AG09309 (cell line): ENCODE data around the gene BICD1.
A peak's percentile ranks its signal among the peaks of the same experiment; 100 is the strongest.

ENCODE experiments used
- DNase-seq: peaks from one replicate; pipeline ENCODE4 v3.0.0-alpha.2; 2010; ENCODE audit warnings: low read depth
- H3K4me3 ChIP-seq: 2 replicates; pipeline ENCODE4 v1.5.1; 2011; ENCODE audit warnings: mild to moderate bottlenecking, low read depth, low read length, moderate library complexity; ENCODE audit not compliant: control insufficient read depth
- TF ChIP-seq, protein P1 (sequence below): IDR thresholded peaks from 2 replicates; pipeline ENCODE4 v1.5.1; 2011; ENCODE audit warnings: mild to moderate bottlenecking, low read depth, low read length, inconsistent platforms; ENCODE audit not compliant: insufficient read depth, control insufficient read depth; ENCODE audit errors: missing control alignments

Gene BICD1

DNA sequence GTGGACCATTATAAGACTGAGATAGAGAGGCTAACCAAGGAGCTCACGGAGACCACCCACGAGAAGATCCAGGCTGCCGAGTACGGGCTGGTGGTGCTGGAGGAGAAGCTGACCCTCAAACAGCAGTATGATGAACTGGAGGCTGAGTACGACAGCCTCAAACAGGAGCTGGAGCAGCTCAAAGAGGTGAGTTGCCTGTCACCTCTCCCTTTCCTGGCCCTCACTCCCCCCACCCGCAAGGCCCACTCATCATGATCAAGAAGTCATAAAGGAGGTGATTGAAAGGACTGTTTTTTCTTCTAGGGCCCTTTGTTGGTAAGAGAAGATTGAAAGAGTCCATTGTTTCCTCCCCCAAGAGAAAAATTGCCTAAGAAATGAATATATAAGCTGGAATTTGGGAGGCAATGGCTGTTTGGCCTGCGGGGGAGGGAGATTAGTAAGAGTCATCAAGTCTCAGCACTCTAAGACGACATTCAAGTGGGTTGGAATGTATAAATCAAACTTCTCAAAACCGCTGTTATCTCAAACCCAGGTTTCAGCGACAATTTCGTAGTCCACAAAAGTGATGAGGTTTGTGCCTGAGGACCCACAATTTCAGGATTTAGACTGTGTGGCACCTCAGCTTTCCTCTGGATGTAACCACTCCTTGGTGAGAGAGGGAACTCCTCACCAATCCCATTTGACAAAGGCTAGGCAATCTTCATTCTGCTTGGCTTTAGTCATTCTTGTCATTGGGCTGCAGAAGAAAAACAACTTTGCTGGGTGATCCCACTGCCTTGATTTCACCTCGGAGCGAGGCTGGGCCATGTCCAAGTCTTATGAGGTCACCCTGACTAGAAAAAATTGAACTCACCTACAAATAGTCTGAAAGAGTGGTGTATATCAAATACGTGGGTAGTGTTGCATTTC lies 966 bp downstream of the BICD1 start:
- TF ChIP-seq, protein P1, sequence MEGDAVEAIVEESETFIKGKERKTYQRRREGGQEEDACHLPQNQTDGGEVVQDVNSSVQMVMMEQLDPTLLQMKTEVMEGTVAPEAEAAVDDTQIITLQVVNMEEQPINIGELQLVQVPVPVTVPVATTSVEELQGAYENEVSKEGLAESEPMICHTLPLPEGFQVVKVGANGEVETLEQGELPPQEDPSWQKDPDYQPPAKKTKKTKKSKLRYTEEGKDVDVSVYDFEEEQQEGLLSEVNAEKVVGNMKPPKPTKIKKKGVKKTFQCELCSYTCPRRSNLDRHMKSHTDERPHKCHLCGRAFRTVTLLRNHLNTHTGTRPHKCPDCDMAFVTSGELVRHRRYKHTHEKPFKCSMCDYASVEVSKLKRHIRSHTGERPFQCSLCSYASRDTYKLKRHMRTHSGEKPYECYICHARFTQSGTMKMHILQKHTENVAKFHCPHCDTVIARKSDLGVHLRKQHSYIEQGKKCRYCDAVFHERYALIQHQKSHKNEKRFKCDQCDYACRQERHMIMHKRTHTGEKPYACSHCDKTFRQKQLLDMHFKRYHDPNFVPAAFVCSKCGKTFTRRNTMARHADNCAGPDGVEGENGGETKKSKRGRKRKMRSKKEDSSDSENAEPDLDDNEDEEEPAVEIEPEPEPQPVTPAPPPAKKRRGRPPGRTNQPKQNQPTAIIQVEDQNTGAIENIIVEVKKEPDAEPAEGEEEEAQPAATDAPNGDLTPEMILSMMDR, result no peak
- peak overlapping the region; percentile 89 for H3K4me3 ChIP-seq
- no peak for DNase-seq

DNA sequence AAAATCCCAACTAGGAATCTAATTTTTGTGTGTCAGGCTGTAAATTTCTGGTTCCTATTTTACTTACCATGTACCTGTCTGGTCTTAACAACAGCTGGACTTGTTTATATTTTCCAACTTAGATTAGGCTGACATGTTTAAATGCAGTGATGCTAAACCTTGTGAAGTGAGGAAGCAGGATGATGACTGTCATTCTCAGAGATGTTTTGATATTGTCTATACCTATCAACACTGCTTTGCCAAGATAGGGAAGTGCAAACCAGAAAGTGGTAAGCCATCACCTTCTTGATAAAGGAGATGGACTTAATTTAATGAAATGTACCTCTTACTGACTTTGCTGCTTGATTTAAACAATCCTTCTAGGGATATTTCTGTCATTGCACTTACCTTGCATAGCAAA lies 2.1 kb downstream of the BICD1 start:
- TF ChIP-seq, protein P1, result no peak
- peak overlapping the region; percentile 8 for H3K4me3 ChIP-seq
- no peak for DNase-seq

DNA sequence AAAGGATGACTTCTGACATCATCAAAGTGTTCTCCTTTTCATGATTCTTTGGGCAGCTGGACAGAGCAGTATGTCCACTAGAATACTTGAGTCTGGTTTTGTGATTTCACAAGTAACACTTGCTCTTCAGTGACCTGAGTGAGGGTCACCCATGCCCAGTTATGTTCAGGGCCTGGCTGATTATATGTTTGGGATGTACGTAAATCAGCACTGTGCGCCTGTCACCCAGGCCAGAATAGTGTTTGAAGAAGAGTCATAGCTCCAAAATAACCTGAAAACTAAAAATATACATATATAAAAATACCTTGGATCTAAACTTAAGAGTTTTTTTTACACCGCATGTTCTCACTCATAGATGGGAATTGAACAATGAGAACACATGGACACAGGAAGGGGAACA lies 3.8 kb downstream of the BICD1 start:
- DNase-seq, result no peak
- no peak overlapping the region for H3K4me3 ChIP-seq
- TF ChIP-seq, protein P1, result no peak

DNA sequence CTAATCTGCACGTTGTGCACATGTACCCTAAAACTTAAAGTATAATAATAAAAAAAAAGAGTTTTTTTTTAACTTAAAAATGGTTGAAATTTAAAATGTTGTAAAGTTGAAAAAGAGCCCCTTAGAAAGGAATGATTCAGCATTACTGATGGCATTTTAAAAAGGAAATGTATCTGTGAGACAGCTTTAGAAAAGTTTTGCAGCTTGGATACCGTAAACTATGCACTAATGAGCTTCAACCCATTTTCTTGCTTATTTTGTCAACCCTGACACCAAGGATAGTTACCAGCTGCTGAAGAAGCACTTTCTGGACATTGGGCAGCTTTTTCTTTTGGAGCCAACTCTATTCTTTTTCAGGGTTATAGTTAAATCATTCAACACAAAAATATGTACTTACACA lies 4.3 kb downstream of the BICD1 start:
- TF ChIP-seq, protein P1, result no peak
- no peak overlapping the region for H3K4me3 ChIP-seq
- DNase-seq, result no peak

DNA sequence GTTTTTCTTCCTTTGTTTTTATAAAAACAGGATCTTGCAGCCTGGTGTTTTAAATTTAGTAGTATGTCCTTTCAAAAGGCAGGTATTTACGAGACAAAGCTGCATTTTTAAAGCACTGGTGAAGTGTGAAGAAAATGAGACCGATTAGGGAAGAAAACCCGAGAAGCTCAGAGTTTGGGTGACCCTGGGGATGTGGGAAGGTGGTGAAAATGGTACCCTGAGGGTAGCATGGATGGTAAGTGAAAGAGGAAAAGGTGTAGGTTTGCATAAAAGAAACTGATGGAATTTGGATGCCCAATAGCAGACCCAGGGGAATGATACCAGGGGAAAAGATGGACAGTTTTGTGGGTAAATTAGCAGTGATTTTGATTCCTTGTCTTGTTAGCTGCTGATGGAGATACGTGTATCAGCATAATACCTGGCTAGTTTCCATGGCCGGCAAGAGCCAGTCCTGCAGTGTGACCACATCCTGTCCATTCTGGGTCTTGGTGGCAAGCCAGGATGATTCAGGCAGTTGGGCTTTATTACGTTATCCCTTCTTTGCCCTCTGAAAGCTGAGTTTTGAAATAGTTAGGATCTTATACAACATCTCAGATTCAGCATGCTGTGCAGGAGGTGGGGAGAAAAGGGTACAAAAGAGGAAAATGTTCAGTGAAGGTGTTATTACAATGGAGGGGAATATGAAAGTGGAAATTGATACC lies 8.9 kb downstream of the BICD1 start:
- peak; percentile 98 for DNase-seq
- no peak overlapping the region for H3K4me3 ChIP-seq
- TF ChIP-seq, protein P1, result no peak

GRCh38 chr12:32116897-32117296 lies 10.2 kb downstream of the BICD1 start:
- H3K4me3 ChIP-seq, result no peak overlapping the region
- DNase-seq, result no peak
- TF ChIP-seq, protein P1, result no peak
